Stomach (tissue), 4 donors: ENCODE data around the gene SCAMP4.

Experiments used
- CTCF ChIP-seq, 7 experiments: fragments of 450-650 bp in 4 of 7; fragments of 200-600 bp in 3 of 7; sonication (generic) in 3 of 7; IDR thresholded peaks; one replicate each; pipeline ENCODE4 v1.5.1; 2016 to 2019; ENCODE audit warnings: antibody characterized with exemption in 7 of 7, control low read depth in 2 of 7, mild to moderate bottlenecking in 1 of 7
- POLR2A ChIP-seq, 4 donors: fragments of 450-650 bp; IDR thresholded peaks; one replicate each; pipeline ENCODE4 v1.6.1; 2016; ENCODE audit warnings: antibody characterized with exemption in 4 of 4, control low read depth in 2 of 4, mild to moderate bottlenecking in 1 of 4, moderate library complexity in 1 of 4

GRCh38 chr19:1918975-1919374 is 13.8 kb downstream of the SCAMP4 start:
- TF ChIP-seq CTCF (IDR thresholded peaks at IDR 0.05): no peak
- no peak for TF ChIP-seq POLR2A (IDR thresholded peaks at IDR 0.05)
